HT-29 (cell line): ENCODE results near the gene AGBL4. TPM values are rescaled to one million over a fixed set of nuclear protein-coding genes. Genes with fewer than 3 reads are reported as not detected.
"Not testable (repeated sequence)": the region's sequence is repeated elsewhere in the genome, so short reads cannot be mapped to it uniquely, and the experiment has no call there.

ENCODE experiments used
- DNase-seq: peaks from one replicate; pipeline ENCODE4 v3.0.0-alpha.2; 2015; ENCODE audit warnings: low spot score
- total RNA-seq: library from RNA; depleted of rRNA; stranded (reverse); fragments of >200 nt; shearing (Covaris generic); gene quantifications from 2 replicates; pipeline ENCODE4 v1.2.3, GENCODE V29; 2014

The AGBL4 gene
- total RNA-seq, 1 experiment from 2014 or later: not detected

- DNase-seq: no peak
Observed at GRCh38 chr1:49045371-49045770, 978.4 kb downstream of the AGBL4 start.

- no peak for DNase-seq
Observed at GRCh38 chr1:49036700-49037099, 987.1 kb downstream of the AGBL4 start.

- DNase-seq: no peak
Observed at GRCh38 chr1:49028396-49028795, 995.4 kb downstream of the AGBL4 start.

- DNase-seq: no peak
Observed at GRCh38 chr1:49026230-49026811, 997.4 kb downstream of the AGBL4 start.

GRCh38 chr1:49016030-49016977 lies 1007.5 kb downstream of the AGBL4 start:
- DNase-seq: no peak

- no peak for DNase-seq
Observed at GRCh38 chr1:49013079-49013478, 1010.7 kb downstream of the AGBL4 start.

GRCh38 chr1:49002981-49003380 lies 1020.8 kb downstream of the AGBL4 start:
- DNase-seq: not testable (repeated sequence)

- no peak for DNase-seq
Observed at GRCh38 chr1:48999321-48999720, 1024.4 kb downstream of the AGBL4 start.

- no peak for DNase-seq
Observed at GRCh38 chr1:48996311-48996710, 1027.4 kb downstream of the AGBL4 start.

GRCh38 chr1:48988633-48989197 lies 1035.0 kb downstream of the AGBL4 start:
- DNase-seq: no peak

GRCh38 chr1:48979940-48980339 lies 1043.8 kb downstream of the AGBL4 start:
- DNase-seq: no peak

GRCh38 chr1:48978413-48978812 lies 1045.3 kb downstream of the AGBL4 start:
- DNase-seq: no peak

GRCh38 chr1:48977273-48977672 lies 1046.5 kb downstream of the AGBL4 start:
- no peak for DNase-seq

GRCh38 chr1:48969971-48970370 lies 1053.8 kb downstream of the AGBL4 start:
- no peak for DNase-seq

GRCh38 chr1:48967318-48967717 lies 1056.4 kb downstream of the AGBL4 start:
- no peak for DNase-seq

GRCh38 chr1:48966583-48966982 lies 1057.2 kb downstream of the AGBL4 start:
- no peak for DNase-seq

- DNase-seq: no peak
Observed at GRCh38 chr1:48960320-48960719, 1063.4 kb downstream of the AGBL4 start.

- DNase-seq: no peak
Observed at GRCh38 chr1:48955774-48956173, 1068.0 kb downstream of the AGBL4 start.

GRCh38 chr1:48953617-48954016 lies 1070.1 kb downstream of the AGBL4 start:
- no peak for DNase-seq

GRCh38 chr1:48948562-48948961 lies 1075.2 kb downstream of the AGBL4 start:
- no peak for DNase-seq

GRCh38 chr1:48947761-48948537 lies 1075.8 kb downstream of the AGBL4 start:
- no peak for DNase-seq

- DNase-seq: no peak
Observed at GRCh38 chr1:48946070-48946469, 1077.7 kb downstream of the AGBL4 start.
